DND-41 (cell line): ENCODE data around the gene PRKACA.
"Not testable (repeated sequence)": the region's sequence is repeated elsewhere in the genome, so short reads cannot be mapped to it uniquely, and the experiment has no call there.

Experiments used
- EZH2 ChIP-seq: IDR thresholded peaks from 3 replicates; pipeline ENCODE4 v1.6.1; 2012; ENCODE audit warnings: borderline replicate concordance, low read depth, mild to moderate bottlenecking, moderate library complexity, low read length, inconsistent platforms; ENCODE audit not compliant: severe bottlenecking
- TF ChIP-seq, protein P1 (sequence below): IDR thresholded peaks from 2 replicates; pipeline ENCODE4 v1.5.1; 2012; ENCODE audit warnings: borderline replicate concordance, low read length, moderate library complexity, mild to moderate bottlenecking; ENCODE audit not compliant: poor library complexity, severe bottlenecking; ENCODE audit errors: extremely low read depth

- TF ChIP-seq EZH2, result not testable (repeated sequence)
- TF ChIP-seq, protein P1, sequence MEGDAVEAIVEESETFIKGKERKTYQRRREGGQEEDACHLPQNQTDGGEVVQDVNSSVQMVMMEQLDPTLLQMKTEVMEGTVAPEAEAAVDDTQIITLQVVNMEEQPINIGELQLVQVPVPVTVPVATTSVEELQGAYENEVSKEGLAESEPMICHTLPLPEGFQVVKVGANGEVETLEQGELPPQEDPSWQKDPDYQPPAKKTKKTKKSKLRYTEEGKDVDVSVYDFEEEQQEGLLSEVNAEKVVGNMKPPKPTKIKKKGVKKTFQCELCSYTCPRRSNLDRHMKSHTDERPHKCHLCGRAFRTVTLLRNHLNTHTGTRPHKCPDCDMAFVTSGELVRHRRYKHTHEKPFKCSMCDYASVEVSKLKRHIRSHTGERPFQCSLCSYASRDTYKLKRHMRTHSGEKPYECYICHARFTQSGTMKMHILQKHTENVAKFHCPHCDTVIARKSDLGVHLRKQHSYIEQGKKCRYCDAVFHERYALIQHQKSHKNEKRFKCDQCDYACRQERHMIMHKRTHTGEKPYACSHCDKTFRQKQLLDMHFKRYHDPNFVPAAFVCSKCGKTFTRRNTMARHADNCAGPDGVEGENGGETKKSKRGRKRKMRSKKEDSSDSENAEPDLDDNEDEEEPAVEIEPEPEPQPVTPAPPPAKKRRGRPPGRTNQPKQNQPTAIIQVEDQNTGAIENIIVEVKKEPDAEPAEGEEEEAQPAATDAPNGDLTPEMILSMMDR, result not testable (repeated sequence)
Observed at GRCh38 chr19:14047866-14048265, 69.7 kb downstream of the PRKACA start.
